Stimulated activated CD4-positive, alpha-beta T cell treated with anti-CD3 and anti-CD28 coated beads, Interleukin-4, amount 100 ng/mL, for 4 hours (primary cell): Measurements from ENCODE around the gene MORC2.

Source experiments
- DNase-seq, 2 experiments: peaks; one replicate each; pipeline ENCODE4 v3.0.0-alpha.2; 2020

Gene MORC2

DNA sequence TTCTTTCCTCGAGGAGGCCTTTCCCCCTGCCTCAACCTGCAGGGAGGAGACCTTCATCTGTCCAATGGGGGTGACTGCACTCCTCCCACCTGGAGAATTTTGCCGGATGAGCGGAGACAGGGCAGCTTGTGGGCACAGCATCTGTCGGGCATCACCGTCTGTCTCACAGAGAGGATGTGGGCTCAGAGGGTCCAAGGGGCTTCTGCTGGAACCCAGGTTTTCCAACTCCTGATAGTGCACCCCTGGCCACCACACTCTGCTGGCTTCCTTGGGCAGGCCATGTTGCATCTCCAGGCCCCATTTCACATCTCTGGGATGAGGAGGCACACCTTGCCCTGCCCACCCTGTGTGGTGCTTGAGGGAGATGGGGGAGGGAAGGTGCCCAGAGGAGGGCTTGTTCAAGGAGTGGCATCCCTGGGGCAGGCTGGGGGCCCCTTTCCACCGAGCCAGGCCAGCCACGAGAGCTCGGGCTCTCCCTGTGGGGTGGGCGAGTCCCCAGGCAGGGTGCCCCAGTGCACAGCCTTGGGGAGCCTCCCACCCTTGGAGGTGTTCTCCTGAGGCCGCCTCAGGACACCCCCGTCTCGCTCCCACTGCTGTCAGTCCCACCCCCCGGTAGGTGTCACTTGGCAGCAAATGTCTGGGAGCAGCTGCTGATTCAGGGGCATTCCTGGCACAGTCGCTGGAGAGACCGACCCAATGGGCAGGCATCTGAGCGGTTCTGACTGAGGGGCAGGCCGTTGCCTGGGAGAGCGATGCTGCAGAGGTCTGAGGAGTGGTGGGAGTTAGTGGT is 84.2 kb downstream of the MORC2 start:
- no peak for DNase-seq

GRCh38 chr22:30883586-30884145 is 84.9 kb downstream of the MORC2 start:
- DNase-seq: no peak

DNA sequence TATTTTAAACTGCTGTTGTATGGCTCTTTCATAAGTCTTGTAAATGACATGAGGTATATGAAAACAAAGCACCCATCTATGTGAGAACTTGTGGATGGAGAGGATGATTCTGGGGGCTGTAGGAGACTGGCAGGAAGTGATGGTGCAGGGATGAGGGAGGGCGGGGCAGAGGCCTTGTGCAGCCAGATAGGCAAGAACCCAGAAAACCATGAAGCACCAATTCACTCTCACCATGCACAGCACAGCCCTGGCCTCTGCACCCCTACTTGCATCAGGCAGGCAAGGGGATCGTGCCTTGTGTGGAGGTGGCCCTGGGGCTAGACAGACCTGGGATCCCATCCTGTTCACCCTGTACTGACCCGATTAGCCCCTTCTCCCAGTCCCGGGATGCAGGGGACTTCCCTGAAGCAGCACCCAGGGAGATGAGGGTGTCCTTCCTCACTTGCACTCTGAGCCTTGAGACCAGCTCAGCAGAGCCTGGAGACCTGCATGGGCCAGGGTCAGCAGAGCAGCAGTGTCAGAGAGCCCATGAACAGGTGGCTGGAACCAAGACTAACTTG is 85.5 kb downstream of the MORC2 start:
- no peak for DNase-seq

DNA sequence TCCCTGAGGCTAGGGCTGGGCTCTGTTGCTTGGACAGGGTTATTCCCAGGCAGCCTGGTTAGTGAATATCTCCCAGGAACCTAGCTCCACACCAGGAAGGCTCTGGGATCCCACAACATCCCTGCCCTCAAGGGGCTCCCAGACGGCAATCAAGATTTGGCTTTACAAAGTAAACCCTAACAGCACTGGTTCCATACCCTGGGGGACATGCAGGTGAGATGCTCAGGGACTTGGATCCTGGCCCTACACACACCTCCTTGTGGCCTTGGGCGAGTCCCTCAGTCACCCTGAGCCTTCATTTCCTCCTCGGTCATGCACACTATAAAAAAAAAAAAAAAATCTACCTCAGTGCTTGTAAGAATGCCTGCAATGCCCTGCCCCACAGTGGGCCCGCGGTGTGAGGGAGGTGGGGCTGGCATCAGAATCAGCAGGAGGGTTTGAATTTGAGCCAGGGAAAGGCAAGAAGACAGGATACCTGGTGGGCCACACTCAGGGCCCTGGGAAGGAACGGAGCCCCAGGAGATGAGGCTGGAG is 86.3 kb downstream of the MORC2 start:
- no peak for DNase-seq

DNA sequence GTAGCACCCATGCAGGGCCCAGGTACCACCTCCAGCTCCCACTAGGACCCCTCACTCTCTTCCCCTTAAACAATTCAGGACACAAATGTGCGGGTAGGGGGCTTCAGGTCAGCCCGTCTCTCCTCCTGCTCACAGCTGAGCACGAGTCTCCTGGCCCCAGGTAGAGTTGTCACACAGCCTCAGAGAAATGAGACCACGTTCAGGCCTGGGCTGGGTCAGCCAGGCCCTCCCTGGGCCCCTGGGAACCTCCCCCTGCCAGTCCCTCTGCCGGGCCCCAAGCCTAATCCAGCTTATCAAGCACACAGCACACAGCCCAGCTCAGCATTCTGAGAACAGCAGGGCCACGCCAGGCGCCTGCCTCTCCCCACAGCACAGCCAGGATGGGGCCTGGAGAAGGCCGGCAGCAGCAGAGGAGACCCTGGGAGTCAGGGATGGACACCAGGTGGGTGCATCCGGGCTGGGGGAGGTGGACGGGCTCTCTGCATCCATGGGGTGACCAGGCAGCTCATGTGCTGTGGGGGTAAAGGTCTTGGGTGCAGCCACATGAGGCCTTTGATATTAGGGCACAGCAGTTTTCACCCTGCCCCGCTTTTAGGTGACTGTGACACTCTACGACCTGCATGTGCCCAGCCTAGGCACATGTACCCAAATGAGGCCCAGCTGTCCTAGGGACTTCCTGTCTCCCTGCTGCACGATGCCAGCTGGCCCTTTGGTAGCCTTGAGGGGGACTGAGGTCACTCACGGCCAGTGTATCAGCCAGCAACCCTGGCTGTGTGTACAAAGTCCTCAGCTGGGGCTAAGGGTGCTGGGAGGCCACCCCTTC is 87.0 kb downstream of the MORC2 start:
- DNase-seq: no peak

- no peak for DNase-seq
These were observed 87.7 kb downstream of the MORC2 start for GRCh38 chr22:30880847-30881246.

- no peak for DNase-seq
These were observed 88.4 kb downstream of the MORC2 start for GRCh38 chr22:30880181-30880601.

DNA sequence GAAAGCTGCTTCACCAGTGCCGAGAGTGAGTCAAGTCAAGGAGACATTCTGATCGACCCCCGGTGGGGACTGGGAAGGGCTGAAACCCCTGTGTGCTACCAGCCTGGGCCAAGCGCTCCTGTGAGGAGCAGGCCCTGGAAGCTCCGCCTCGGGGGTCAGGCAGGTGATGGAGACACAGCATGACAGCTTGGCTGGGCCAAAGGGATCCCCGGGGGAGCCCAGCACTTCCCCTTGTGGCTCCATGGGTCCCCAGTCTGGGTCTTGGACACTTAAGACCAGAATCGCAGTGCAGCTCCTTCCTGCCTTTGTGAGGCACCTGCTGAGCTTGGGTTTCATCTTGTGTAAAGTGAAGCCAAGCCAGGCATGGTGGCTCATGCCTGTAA is 89.2 kb downstream of the MORC2 start:
- no peak for DNase-seq

- no peak for DNase-seq
These were observed 89.8 kb downstream of the MORC2 start for GRCh38 chr22:30878516-30879414.

DNA sequence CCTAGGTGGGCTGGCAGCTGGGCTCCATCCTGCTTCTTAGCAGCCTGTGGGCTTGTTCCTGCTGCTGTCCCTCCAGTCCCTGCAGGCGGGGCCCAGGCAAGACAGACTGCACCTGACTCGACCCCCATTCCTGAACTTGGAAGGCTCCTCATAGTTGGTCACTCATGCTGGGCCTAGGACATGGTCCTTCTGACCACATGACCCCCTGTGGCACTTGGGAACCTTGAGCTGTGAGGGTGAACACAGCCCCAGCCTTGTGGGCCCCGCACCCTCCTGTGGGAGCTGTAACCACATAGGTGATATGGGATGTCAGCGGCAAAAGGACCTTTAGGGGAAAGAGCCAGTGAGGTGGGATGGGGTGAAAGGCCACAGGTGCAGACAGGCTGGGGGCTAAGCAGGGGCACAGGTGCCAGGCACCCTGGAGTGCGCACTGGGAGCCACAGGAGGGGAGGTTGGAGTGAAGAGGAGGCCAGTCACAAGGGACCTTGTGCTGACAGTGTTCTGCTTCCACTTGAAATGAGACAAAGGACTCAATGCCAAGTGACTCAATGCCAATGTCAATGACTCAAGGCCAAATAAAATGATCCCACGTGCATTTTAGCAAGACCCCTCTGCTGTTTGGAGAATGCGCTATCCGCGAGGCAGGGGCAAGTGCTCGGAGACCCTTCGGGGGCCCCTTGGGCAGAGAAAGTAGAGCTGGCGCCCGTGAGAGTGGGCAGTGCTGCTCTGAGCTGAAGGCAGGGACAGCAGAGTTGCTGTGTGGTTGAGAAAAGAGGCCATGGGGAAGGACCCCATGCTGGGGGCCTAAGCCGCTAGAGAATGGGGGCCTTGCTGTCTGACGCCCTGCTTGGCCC is 90.7 kb downstream of the MORC2 start:
- DNase-seq: no peak

- DNase-seq: no peak
These were observed 91.5 kb downstream of the MORC2 start for GRCh38 chr22:30876915-30877553.

DNA sequence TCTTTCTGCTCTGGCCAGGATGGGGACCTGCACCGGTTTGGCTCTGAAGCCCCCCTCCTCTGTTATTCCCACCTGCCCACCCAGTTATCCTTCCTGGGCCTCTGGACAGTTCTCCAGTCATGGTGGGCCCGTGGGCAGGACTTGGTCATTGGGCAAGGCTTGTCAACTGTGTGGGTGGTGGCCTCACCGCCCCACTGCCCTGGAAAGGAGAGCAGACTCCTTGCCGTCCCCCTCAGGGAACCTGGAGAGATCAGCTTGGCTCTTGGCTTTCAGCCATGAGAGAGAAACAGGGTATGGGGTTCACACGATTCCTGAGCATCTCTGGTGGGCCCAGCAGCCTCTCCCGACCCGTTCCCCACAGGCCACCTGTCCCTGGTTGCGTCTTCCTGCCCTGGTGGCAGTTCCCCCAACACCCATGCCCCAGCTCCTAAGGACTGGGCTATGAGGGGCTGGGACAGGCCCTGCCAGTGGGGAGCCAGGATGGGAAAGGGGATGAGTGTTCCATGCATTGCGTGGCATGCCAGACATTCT is 92.3 kb downstream of the MORC2 start:
- DNase-seq: no peak

- DNase-seq: no peak
These were observed 92.9 kb downstream of the MORC2 start for GRCh38 chr22:30875481-30876215.
